HepG2 (cell line): Measurements from ENCODE around the gene METRN. TPM values are rescaled to one million over a fixed set of nuclear protein-coding genes. Genes with fewer than 3 reads are reported as not detected.

ENCODE experiments used
- ADNP ChIP-seq: sonication (generic); formaldehyde crosslinking; IDR thresholded peaks from 2 replicates; pipeline ENCODE4 v1.4.0; 2020; ENCODE audit warnings: missing genetic modification reagents
- CEBPB ChIP-seq: IDR thresholded peaks from 2 replicates; pipeline ENCODE4 v1.6.1; 2011; ENCODE audit warnings: low read depth, low read length, improper control_type of control experiment, borderline replicate concordance
- CREM ChIP-seq, 2 experiments: sonication (generic) in 1 of 2; formaldehyde crosslinking in 1 of 2; IDR thresholded peaks; 2 replicates each; pipeline versions ENCODE4 v1.4.0 to v1.6.1; 2016 to 2020; ENCODE audit warnings: antibody characterized with exemption in 1 of 2, mild to moderate bottlenecking in 1 of 2, missing genetic modification reagents in 1 of 2
- DPF2 ChIP-seq: sonication (generic); formaldehyde crosslinking; IDR thresholded peaks from 2 replicates; pipeline ENCODE4 v1.4.0; 2020; ENCODE audit warnings: mild to moderate bottlenecking, low read depth, missing genetic modification reagents, borderline replicate concordance
- EEA1 ChIP-seq: sonication (generic); formaldehyde crosslinking; IDR thresholded peaks from 2 replicates; pipeline ENCODE4 v1.5.1; 2020; ENCODE audit warnings: mild to moderate bottlenecking, missing genetic modification reagents, borderline replicate concordance
- ESRRA ChIP-seq: sonication (generic); formaldehyde crosslinking; IDR thresholded peaks from 2 replicates; pipeline ENCODE4 v1.5.1; 2020; ENCODE audit warnings: mild to moderate bottlenecking, low read depth, missing genetic modification reagents
- GTF3A ChIP-seq: sonication (generic); formaldehyde crosslinking; conservative IDR thresholded peaks from 2 replicates; pipeline ENCODE4 v1.4.0; 2020; ENCODE audit warnings: mild to moderate bottlenecking, missing genetic modification reagents
- HMG20A ChIP-seq: IDR thresholded peaks from 2 replicates; pipeline ENCODE4 v1.6.1; 2016; ENCODE audit warnings: borderline replicate concordance
- HOXA3 ChIP-seq: sonication (generic); formaldehyde crosslinking; IDR thresholded peaks from 2 replicates; pipeline ENCODE4 v1.5.0; 2020; ENCODE audit warnings: missing genetic modification reagents
- HOXA7 ChIP-seq: sonication (generic); formaldehyde crosslinking; IDR thresholded peaks from 2 replicates; pipeline ENCODE4 v1.8.1; 2022; ENCODE audit warnings: mild to moderate bottlenecking, missing genetic modification reagents, moderate library complexity
- KLF16 ChIP-seq, 2 experiments: sonication (generic) in 1 of 2; formaldehyde crosslinking in 1 of 2; IDR thresholded peaks; 2 replicates each; pipeline versions ENCODE4 v1.6.1 to v1.8.0; 2016 to 2023; ENCODE audit warnings: missing genetic modification reagents in 2 of 2, missing compliant biosample characterization in 1 of 2
- MBD4 ChIP-seq: IDR thresholded peaks from 2 replicates; pipeline ENCODE4 v1.6.1; 2012; ENCODE audit warnings: low read length, inconsistent platforms, borderline replicate concordance
- MTA3 ChIP-seq: sonication (generic); formaldehyde crosslinking; IDR thresholded peaks from 2 replicates; pipeline ENCODE4 v1.4.0; 2020; ENCODE audit warnings: missing genetic modification reagents
- NR2F6 ChIP-seq, 2 experiments: IDR thresholded peaks; 2 replicates each; pipeline ENCODE4 v1.6.1; 2016; ENCODE audit warnings: antibody characterized with exemption in 1 of 2, mild to moderate bottlenecking in 1 of 2
- PHF21A ChIP-seq: sonication (generic); formaldehyde crosslinking; IDR thresholded peaks from 2 replicates; pipeline ENCODE4 v1.5.0; 2020; ENCODE audit warnings: mild to moderate bottlenecking, missing genetic modification reagents
- PITX1 ChIP-seq: sonication (generic); formaldehyde crosslinking; IDR thresholded peaks from 2 replicates; pipeline ENCODE4 v1.5.1; 2020; ENCODE audit warnings: mild to moderate bottlenecking, missing genetic modification reagents
- RARA ChIP-seq: IDR thresholded peaks from 2 replicates; pipeline ENCODE4 v1.6.1; 2016; ENCODE audit warnings: missing genetic modification reagents, missing compliant biosample characterization
- RBM22 ChIP-seq: fragments of 200-400 bp; formaldehyde crosslinking; optimal IDR thresholded peaks from 2 replicates; pipeline ENCODE3; 2017; ENCODE audit warnings: mild to moderate bottlenecking, low read length, moderate library complexity
- SIX1 ChIP-seq: sonication (generic); formaldehyde crosslinking; IDR thresholded peaks from 2 replicates; pipeline ENCODE4 v1.4.0; 2020; ENCODE audit warnings: missing genetic modification reagents, borderline replicate concordance
- SOX5 ChIP-seq: IDR thresholded peaks from 2 replicates; pipeline ENCODE4 v1.6.1; 2016; ENCODE audit warnings: borderline replicate concordance
- TAF1 ChIP-seq: sonication (generic); formaldehyde crosslinking; IDR thresholded peaks from 2 replicates; pipeline ENCODE4 v1.4.0; 2020; ENCODE audit warnings: missing genetic modification reagents
- XRCC5 ChIP-seq: fragments of 200-400 bp; formaldehyde crosslinking; optimal IDR thresholded peaks from 2 replicates; pipeline ENCODE3; 2017; ENCODE audit warnings: mild to moderate bottlenecking, low read length
- ZFP82 ChIP-seq: sonication (generic); formaldehyde crosslinking; IDR thresholded peaks from 2 replicates; pipeline ENCODE4 v1.5.1; 2020; ENCODE audit warnings: mild to moderate bottlenecking, missing genetic modification reagents, borderline replicate concordance
- ZNF772 ChIP-seq: sonication (generic); formaldehyde crosslinking; IDR thresholded peaks from 2 replicates; pipeline ENCODE4 v1.5.0; 2020; ENCODE audit warnings: mild to moderate bottlenecking, missing genetic modification reagents
- ZSCAN21 ChIP-seq: sonication (generic); formaldehyde crosslinking; IDR thresholded peaks from 2 replicates; pipeline ENCODE4 v1.8.0; 2022; ENCODE audit warnings: mild to moderate bottlenecking, missing genetic modification reagents, moderate library complexity, borderline replicate concordance
- ZSCAN9 ChIP-seq: IDR thresholded peaks from 2 replicates; pipeline ENCODE4 v1.6.1; 2016; ENCODE audit warnings: borderline replicate concordance
- polyA plus RNA-seq, 8 experiments: library from polyadenylated mRNA; depleted of rRNA in 3 of 8; stranded (reverse) in 7 of 8; unstranded in 1 of 8; fragments of >200 nt; fragmentation: Illumina TruSeq in 4 of 8; extraction: Trizol in 4 of 8; gene quantifications; 2 replicates each; pipeline versions ENCODE4 v1.2.1 to v1.2.3, GENCODE V29; 2011 to 2016; ENCODE audit warnings: low read depth in 4 of 8, missing spikeins in 1 of 8, mixed read lengths in 1 of 8; ENCODE audit not compliant: insufficient read depth in 1 of 8
- total RNA-seq, 5 experiments: library from RNA; depleted of rRNA; stranded (reverse); fragments of >200 nt; fragmentation: Illumina TruSeq; extraction: Trizol; gene quantifications; 2 replicates each; pipeline ENCODE4 v1.2.3, GENCODE V29; 2016; ENCODE audit warnings: low read depth in 1 of 5
- TF ChIP-seq, protein P1 (sequence below): sonication (generic); formaldehyde crosslinking; IDR thresholded peaks from 2 replicates; pipeline ENCODE4 v1.5.1; 2020; ENCODE audit warnings: mild to moderate bottlenecking, missing genetic modification reagents, borderline replicate concordance
- TF ChIP-seq, protein P2 (sequence below): IDR thresholded peaks from 2 replicates; pipeline ENCODE4 v1.6.1; 2016; ENCODE audit warnings: low read depth
- TF ChIP-seq, protein P3 (sequence below): sonication (generic); formaldehyde crosslinking; IDR thresholded peaks from 2 replicates; pipeline ENCODE4 v1.4.0; 2020; ENCODE audit warnings: mild to moderate bottlenecking, missing genetic modification reagents
- TF ChIP-seq, protein P4 (sequence below): sonication (generic); formaldehyde crosslinking; IDR thresholded peaks from 2 replicates; pipeline ENCODE4 v1.5.1; 2020; ENCODE audit warnings: missing genetic modification reagents, mild to moderate bottlenecking, borderline replicate concordance

METRN gene
- total and polyA plus RNA-seq, 2 of the 13 experiments (the other 11 are each of a cell fraction or from before 2014, with no cell fraction given): 25.5 to 46.1 TPM

DNA sequence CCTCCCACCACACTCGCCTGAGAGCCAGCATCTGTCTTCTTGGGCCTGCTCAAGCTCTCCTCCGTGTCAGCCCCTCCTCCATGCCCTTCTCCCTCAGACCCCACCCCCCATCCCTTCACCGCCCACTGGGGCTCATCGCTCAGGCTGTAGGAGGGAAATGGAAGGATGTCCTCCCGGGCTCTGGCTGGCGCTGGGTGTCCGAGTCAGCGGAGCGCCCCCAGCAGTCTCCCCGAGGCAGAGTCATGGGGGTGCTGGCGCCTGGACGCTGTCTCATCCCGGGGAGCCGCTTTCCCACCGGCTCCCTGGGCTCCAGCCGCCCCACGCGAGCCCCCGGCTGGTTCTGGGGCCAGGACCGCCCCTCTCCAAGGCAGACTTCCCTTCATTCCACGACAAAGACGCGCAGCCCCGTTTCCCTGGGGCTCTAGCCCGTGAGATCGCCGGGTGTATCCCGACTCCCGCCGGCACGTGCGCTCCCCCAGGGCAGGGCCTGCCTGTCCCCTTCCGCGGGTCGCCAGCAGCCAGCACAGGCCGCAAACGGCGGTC, 5.6 kb downstream of the METRN start (continued):
- TF ChIP-seq TAF1 (CRISPR knock-in tag) (no peak), PITX1 (no peak), ADNP (CRISPR knock-in tag) (no peak), ZNF772 (no peak), RBM22 (no peak), HMG20A (CRISPR knock-in tag) (no peak), RARA (CRISPR knock-in tag) (no peak; the same call in 1 of the 2 replicates), KLF16 (CRISPR knock-in tag; IDR thresholded peaks at IDR 0.05) (0 out of 4 replicates have a peak, but pooled peaks of 1 of the 2 experiments have one; percentile 14), MTA3 (CRISPR knock-in tag) (no peak), XRCC5 (no peak), MBD4 (no peak), SIX1 (CRISPR knock-in tag) (no peak), ZSCAN9 (no peak), ZSCAN21 (no peak), SOX5 (no peak), ESRRA (CRISPR knock-in tag) (no peak), CREM (IDR thresholded peaks at IDR 0.05) (no peak), CREM (CRISPR knock-in tag; IDR thresholded peaks at IDR 0.05) (no peak), HOXA7 (CRISPR knock-in tag) (no peak), NR2F6 (IDR thresholded peaks at IDR 0.05) (no peak), NR2F6 (CRISPR knock-in tag; IDR thresholded peaks at IDR 0.05) (no peak), PHF21A (CRISPR knock-in tag) (no peak), CEBPB (no peak), ZFP82 (CRISPR knock-in tag) (peak; percentile 84), HOXA3 (no peak), EEA1 (CRISPR knock-in tag) (no peak), GTF3A (CRISPR knock-in tag) (no peak), DPF2 (no peak)
- TF ChIP-seq, protein P1, sequence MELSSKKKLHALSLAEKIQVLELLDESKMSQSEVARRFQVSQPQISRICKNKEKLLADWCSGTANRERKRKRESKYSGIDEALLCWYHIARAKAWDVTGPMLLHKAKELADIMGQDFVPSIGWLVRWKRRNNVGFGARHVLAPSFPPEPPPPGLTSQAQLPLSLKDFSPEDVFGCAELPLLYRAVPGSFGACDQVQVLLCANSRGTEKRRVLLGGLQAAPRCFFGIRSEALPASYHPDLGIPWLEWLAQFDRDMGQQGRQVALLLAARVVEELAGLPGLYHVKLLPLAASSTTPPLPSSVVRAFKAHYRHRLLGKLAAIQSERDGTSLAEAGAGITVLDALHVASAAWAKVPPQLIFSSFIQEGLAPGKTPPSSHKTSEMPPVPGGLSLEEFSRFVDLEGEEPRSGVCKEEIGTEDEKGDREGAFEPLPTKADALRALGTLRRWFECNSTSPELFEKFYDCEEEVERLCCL (CRISPR knock-in tag): no peak
- TF ChIP-seq, protein P2, sequence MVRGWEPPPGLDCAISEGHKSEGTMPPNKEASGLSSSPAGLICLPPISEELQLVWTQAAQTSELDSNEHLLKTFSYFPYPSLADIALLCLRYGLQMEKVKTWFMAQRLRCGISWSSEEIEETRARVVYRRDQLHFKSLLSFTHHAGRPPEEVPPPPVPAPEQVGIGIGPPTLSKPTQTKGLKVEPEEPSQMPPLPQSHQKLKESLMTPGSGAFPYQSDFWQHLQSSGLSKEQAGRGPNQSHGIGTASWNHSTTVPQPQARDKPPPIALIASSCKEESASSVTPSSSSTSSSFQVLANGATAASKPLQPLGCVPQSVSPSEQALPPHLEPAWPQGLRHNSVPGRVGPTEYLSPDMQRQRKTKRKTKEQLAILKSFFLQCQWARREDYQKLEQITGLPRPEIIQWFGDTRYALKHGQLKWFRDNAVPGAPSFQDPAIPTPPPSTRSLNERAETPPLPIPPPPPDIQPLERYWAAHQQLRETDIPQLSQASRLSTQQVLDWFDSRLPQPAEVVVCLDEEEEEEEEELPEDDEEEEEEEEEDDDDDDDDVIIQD (CRISPR knock-in tag): no peak
- TF ChIP-seq, protein P3, sequence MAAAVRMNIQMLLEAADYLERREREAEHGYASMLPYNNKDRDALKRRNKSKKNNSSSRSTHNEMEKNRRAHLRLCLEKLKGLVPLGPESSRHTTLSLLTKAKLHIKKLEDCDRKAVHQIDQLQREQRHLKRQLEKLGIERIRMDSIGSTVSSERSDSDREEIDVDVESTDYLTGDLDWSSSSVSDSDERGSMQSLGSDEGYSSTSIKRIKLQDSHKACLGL (CRISPR knock-in tag): no peak; the same call in 1 of the 2 replicates
- TF ChIP-seq, protein P4, sequence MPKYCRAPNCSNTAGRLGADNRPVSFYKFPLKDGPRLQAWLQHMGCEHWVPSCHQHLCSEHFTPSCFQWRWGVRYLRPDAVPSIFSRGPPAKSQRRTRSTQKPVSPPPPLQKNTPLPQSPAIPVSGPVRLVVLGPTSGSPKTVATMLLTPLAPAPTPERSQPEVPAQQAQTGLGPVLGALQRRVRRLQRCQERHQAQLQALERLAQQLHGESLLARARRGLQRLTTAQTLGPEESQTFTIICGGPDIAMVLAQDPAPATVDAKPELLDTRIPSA (CRISPR knock-in tag): no peak
